Measurements from ENCODE around the gene UNCX. TPM values are rescaled to one million over a fixed set of nuclear protein-coding genes. Genes with fewer than 3 reads are reported as not detected.
"Not testable (repeated sequence)": the region's sequence is repeated elsewhere in the genome, so short reads cannot be mapped to it uniquely, and the experiment has no call there.

The UNCX gene
- total and polyA plus RNA-seq, 8 donors, result not detected

DNA sequence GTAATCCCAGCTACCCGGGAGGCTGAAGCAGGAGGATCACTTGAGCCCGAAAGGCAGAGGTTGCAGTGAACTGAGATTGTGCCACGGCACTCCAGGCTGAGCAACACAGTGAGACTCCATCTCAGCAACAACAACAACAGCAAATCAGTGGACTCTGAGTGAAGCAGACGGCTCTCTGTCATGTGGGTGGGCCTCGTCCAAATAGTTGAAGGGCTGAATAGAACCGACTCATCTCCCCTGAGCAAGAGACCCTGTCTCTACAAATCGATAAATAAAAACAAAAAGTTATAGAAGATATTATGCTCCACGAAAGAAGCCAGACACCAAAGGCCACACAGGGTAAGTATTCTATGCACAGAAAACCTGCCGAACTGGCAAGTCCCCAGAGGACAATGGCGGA, 45.9 kb downstream of the UNCX start:
- H3K9me3 ChIP-seq, result no peaks in the 10 kb centered on the region
- H3K27ac ChIP-seq, result no peak overlapping the region
- peak in 1 of 6 donors; percentile 9 for DNase-seq
- no peak for ATAC-seq
- no peak for TF ChIP-seq CTCF (IDR thresholded peaks at IDR 0.05)
- intact Hi-C loops (cut with DNase I), result no loop called here
- H3K4me1 ChIP-seq, result no peaks in the 10 kb centered on the region
- H3K27me3 ChIP-seq, result no peaks in the 10 kb centered on the region
- FAIRE-seq, result no peak
- H3K4me3 ChIP-seq, result no peak overlapping the region
- WGBS, 2 donors, result 72 to 92% methylated on average over 10 of the region's 10 CpGs
- no peaks in the 10 kb centered on the region for H3K36me3 ChIP-seq

DNA sequence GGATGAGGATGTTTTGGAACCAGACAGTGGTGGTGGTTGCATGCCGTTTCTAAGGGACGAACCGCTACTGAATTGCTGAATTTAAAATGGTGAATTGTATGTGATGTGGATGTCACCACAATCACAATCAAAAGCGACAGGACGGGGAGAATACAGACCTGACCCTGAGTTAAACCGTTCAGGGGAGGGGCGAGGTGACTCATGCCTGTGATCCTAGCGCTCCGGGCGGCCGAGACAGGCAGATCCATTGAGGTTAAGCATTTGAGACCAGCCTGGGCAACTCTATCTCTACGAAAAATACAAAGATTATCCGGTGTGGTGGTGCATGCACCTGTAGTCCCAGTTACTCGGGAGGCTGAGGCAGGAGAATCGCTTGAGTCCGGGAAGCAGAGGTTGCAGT, 46.4 kb downstream of the UNCX start:
- Histone ChIP-seq H3K4me3 (no peak overlapping the region), H3K4me1 (no peaks in the 10 kb centered on the region), H3K9me3 (no peaks in the 10 kb centered on the region), H3K36me3 (no peaks in the 10 kb centered on the region), H3K27ac (no peak overlapping the region), H3K27me3 (no peaks in the 10 kb centered on the region)
- DNase-seq, result peak in 1 of 6 donors; percentile 4
- TF ChIP-seq CTCF (IDR thresholded peaks at IDR 0.05), result no peak
- no peak for ATAC-seq
- FAIRE-seq, result no peak
- WGBS, 2 donors, result 69 to 82% methylated on average over 16 of the region's 16 CpGs
- intact Hi-C loops (cut with DNase I), result no loop called here

DNA sequence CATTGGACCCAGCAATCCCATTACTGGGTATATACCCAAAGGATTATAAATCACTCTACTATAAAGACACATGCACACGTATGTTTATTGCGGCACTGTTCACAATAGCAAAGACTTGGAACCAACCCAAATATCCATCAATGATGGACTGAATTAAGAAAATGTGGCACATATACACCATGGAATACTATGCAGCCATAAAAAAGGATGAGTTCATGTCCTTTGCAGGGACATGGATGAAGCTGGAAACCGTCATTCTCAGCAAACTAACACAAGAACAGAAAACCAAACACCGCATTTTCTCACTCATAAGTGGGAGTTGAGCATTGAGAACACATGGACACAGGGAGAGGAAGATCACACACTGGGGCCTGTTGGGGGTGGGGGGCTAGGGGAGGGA, 47.2 kb downstream of the UNCX start:
- H3K4me3 ChIP-seq; ATAC-seq; H3K36me3 ChIP-seq; DNase-seq; H3K9me3 ChIP-seq; H3K27me3 ChIP-seq; FAIRE-seq; intact Hi-C loops (cut with DNase I); H3K4me1 ChIP-seq; H3K27ac ChIP-seq: not testable (repeated sequence)
- 53 to 63% methylated on average over 4 of the region's 4 CpGs for WGBS, 2 donors

GRCh38 chr7:1281068-1281467, 48.4 kb downstream of the UNCX start:
- 52 to 65% methylated on average over 13 of the region's 13 CpGs for WGBS, 2 donors
- no peak for FAIRE-seq
- H3K4me3 ChIP-seq, result no peak overlapping the region
- no peaks in the 10 kb centered on the region for H3K27me3 ChIP-seq
- no peaks in the 10 kb centered on the region for H3K9me3 ChIP-seq
- intact Hi-C loops (cut with DNase I), result no loop called here
- H3K4me1 ChIP-seq, result no peaks in the 10 kb centered on the region
- no peak for TF ChIP-seq CTCF (IDR thresholded peaks at IDR 0.05)
- H3K27ac ChIP-seq, result no peak overlapping the region
- DNase-seq, result peak in 1 of 6 donors; percentile 8
- H3K36me3 ChIP-seq, result no peaks in the 10 kb centered on the region
- ATAC-seq, result no peak

DNA sequence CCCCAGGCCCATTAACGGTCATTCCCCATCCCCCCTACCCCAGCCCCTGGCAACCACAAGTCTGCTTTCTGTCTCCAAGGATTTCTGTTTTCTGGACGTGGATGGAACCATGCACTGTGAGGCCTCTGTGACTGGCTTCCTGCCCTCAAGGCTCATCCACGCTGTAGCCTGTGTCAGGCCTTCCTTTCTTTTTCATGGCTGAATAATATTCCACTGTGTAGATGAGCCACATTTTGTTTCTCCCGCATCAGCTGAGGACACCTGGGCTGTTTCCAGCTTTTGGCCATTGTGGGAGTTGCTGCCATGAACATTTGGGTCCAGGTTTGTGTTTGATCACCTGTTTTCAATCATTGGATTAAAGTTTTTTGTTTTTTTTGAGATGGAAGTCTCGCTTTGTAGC, 50.0 kb downstream of the UNCX start:
- FAIRE-seq, result no peak
- no peak overlapping the region for H3K4me3 ChIP-seq
- H3K27me3 ChIP-seq, result no peaks in the 10 kb centered on the region
- H3K27ac ChIP-seq, result no peak overlapping the region
- WGBS, 2 donors, result 69 to 76% methylated on average over 5 of the region's 5 CpGs
- no peaks in the 10 kb centered on the region for H3K36me3 ChIP-seq
- H3K4me1 ChIP-seq, result no peaks in the 10 kb centered on the region
- TF ChIP-seq CTCF (IDR thresholded peaks at IDR 0.05), result no peak
- ATAC-seq, result no peak
- no peak for DNase-seq
- intact Hi-C loops (cut with DNase I), result no loop called here
- H3K9me3 ChIP-seq, result no peaks in the 10 kb centered on the region

DNA sequence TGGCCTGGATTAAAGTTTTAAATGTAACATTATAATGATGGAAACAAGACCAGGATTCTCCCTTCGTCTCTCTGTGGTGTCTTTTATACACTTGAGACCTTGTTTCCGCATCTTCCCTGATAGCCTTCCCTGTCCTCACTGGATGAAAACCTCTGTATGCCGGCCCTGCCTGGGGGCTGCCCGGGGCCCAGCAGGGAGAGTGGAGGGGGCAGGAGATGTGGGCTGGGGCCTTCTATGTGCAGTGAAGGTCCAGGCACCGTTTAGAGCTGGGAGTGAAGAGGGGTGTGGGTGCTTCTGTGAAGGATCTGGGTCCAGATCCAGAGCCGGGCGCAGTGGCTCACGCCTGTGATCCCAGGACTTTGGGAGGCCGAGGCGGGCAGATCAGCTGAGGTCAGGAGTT, 50.7 kb downstream of the UNCX start:
- FAIRE-seq (no peak), ATAC-seq (no peak), DNase-seq (no peak)
- Histone ChIP-seq H3K27me3 (no peaks in the 10 kb centered on the region), H3K4me3 (no peak overlapping the region), H3K36me3 (no peaks in the 10 kb centered on the region), H3K9me3 (no peaks in the 10 kb centered on the region), H3K27ac (no peak overlapping the region), H3K4me1 (no peaks in the 10 kb centered on the region)
- 58 to 66% methylated on average over 10 of the region's 10 CpGs for WGBS, 2 donors
- no peak for TF ChIP-seq CTCF (IDR thresholded peaks at IDR 0.05)
- intact Hi-C loops (cut with DNase I), result no loop called here

All from pancreas (tissue), 10 donors.